H1 (cell line): ENCODE data around the gene MBOAT1. TPM values are rescaled to one million over a fixed set of nuclear protein-coding genes. Genes with fewer than 3 reads are reported as not detected.

Experiments
- CHD1 ChIP-seq: IDR thresholded peaks from 2 replicates; pipeline ENCODE4 v1.6.1; 2012; ENCODE audit warnings: low read depth, low read length, improper control_type of control experiment
- polyA plus RNA-seq, 7 experiments: library from polyadenylated mRNA; depleted of rRNA in 3 of 7; stranded (reverse) in 5 of 7; unstranded in 2 of 7; fragments of >200 nt in 5 of 7; fragments of 200-250 nt in 2 of 7; gene quantifications; 1 replicate in 5 of 7; 2 replicates in 1 of 7; 4 replicates in 1 of 7; pipeline versions ENCODE4 v1.2.1 to v1.2.3, GENCODE V29; 2011 to 2013; ENCODE audit warnings: missing spikeins in 2 of 7, mixed read lengths in 2 of 7
- total RNA-seq: library from RNA; stranded (reverse); fragmentation: NEBNext Ultra II Directional; extraction: Animal tissue kit (Norgen Biotek cat#: 25700); gene quantifications from 2 replicates; pipeline ENCODE4 v1.2.1, GENCODE V29; 2021

MBOAT1 gene
- total and polyA plus RNA-seq, 2 of the 8 experiments (the other 6 are each of a cell fraction or from before 2014, with no cell fraction given) = 4.9 to 19.5 TPM

- no peak for TF ChIP-seq CHD1
Measured at GRCh38 chr6:20235041-20235440, 22.8 kb upstream of the MBOAT1 start (continued).
